Measurements from ENCODE around the gene CALHM3.
A peak's percentile ranks its signal among the peaks of the same experiment; 100 is the strongest.

DNA sequence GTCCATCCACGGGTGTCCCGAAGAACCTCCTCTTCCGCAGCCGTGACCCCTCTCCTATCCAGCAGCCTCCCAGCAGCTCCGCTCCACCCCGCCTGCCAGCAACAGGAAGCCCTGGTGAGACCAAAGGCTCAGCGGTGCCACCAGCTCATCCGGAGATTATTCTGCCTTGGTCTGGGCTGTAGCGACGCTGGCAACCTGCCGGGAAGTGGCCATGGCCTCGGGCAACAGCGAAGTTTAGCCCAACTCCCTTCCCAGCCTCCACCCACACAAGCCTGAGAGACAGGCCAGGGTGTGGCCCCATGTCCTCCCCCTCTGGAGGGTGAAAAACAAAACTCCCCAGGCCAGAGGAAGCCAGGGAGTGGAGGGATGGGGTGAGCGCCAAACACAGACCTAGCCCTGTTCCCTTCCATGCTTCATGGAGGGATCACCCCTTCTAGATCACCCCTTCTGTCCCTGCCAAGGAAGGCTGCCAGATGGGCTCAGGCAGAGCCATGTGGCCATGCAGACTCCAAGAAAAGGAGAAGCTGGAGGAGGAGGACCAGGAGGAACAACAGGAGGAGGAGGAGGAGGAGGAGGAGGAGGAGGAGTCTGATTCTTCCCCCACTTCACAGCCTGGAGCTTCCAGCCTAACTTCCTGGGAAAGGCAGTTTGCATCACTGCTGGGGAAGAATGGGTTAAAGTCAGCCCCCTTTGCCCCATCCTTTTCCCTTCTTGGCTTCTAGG is 27.8 kb downstream of the CALHM3 start:
- TF ChIP-seq, protein P1, sequence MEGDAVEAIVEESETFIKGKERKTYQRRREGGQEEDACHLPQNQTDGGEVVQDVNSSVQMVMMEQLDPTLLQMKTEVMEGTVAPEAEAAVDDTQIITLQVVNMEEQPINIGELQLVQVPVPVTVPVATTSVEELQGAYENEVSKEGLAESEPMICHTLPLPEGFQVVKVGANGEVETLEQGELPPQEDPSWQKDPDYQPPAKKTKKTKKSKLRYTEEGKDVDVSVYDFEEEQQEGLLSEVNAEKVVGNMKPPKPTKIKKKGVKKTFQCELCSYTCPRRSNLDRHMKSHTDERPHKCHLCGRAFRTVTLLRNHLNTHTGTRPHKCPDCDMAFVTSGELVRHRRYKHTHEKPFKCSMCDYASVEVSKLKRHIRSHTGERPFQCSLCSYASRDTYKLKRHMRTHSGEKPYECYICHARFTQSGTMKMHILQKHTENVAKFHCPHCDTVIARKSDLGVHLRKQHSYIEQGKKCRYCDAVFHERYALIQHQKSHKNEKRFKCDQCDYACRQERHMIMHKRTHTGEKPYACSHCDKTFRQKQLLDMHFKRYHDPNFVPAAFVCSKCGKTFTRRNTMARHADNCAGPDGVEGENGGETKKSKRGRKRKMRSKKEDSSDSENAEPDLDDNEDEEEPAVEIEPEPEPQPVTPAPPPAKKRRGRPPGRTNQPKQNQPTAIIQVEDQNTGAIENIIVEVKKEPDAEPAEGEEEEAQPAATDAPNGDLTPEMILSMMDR (IDR thresholded peaks at IDR 0.05), result no peak
- TF ChIP-seq POLR2A (IDR thresholded peaks at IDR 0.05), result peak in 1 of 2 donors; percentile 37
